ENCODE data around the gene ARID3A. TPM values are rescaled to one million over a fixed set of nuclear protein-coding genes. Genes with fewer than 3 reads are reported as not detected.

The ARID3A gene
- total and polyA plus RNA-seq, 2 donors (not counting 3 experiments of a cell fraction or from before 2014, with no cell fraction given) = 5.4 to 13.2 TPM

- H3K36me3 ChIP-seq (ENCODE audit: control insufficient read depth in 2 of 2, extremely low read depth in 1 of 2, insufficient read depth in 2 of 2, low read length in 2 of 2) = peaks cover 5 to 21% of the 10 kb centered on the region in 2 experiments
- no peaks in the 10 kb centered on the region for H3K27me3 ChIP-seq (ENCODE audit: control insufficient read depth in 2 of 2, insufficient read depth in 2 of 2, low read length in 2 of 2)
- H3K27ac ChIP-seq (ENCODE audit: insufficient read depth, low read depth, low read length) = no peak overlapping the region
- ChIA-PET CTCF (no interaction called here), POLR2A (no interaction called here)
- no peak overlapping the region for H3K4me2 ChIP-seq (ENCODE audit: insufficient read depth, low read length)
- H3K9ac ChIP-seq (replicated peaks; ENCODE audit: extremely low read depth, insufficient read depth, low read length) = no peak overlapping the region
- no peak overlapping the region for H2AFZ ChIP-seq (ENCODE audit: low read depth, low read length)
- TF ChIP-seq JUN (IDR thresholded peaks at IDR 0.05; ENCODE audit: borderline replicate concordance, insufficient read depth, insufficient read length, low read depth) (no peak), MYC (IDR thresholded peaks at IDR 0.05; ENCODE audit: low read depth, low read length) (no peak), MAX (IDR thresholded peaks at IDR 0.05; ENCODE audit: insufficient read depth, insufficient read length) (no peak), CTCF (IDR thresholded peaks at IDR 0.05; ENCODE audit: extremely low read depth in 1 of 2, insufficient read depth in 1 of 2, low read depth in 1 of 2, low read length in 2 of 2) (no peak), POLR2AphosphoS5 (IDR thresholded peaks at IDR 0.05; ENCODE audit: insufficient read depth, low read depth, low read length) (no peak), GATA2 (IDR thresholded peaks at IDR 0.05; ENCODE audit: insufficient read depth, insufficient read length, low read depth, low read length) (no peak), FOS (IDR thresholded peaks at IDR 0.05; ENCODE audit: borderline replicate concordance, insufficient read depth, low read length) (no peak), POLR2A (IDR thresholded peaks at IDR 0.05; ENCODE audit: low read depth, low read length) (no peak), EZH2 (IDR thresholded peaks at IDR 0.05; ENCODE audit: borderline replicate concordance, low read depth, low read length, severe bottlenecking) (no peak)
- H3K4me1 ChIP-seq (ENCODE audit: control insufficient read depth, extremely low read depth, insufficient read depth, low read length) = no peaks in the 10 kb centered on the region
- H3K9me1 ChIP-seq (replicated peaks; ENCODE audit: control insufficient read depth, extremely low read depth, insufficient read depth, low read length) = no peaks in the 10 kb centered on the region
- no peaks in the 10 kb centered on the region for H4K20me1 ChIP-seq (replicated peaks; ENCODE audit: control insufficient read depth, extremely low read depth, insufficient read depth, low read length)
- dilution Hi-C loops (cut with MboI; ENCODE audit: extremely low pct_ligation_motif_present, low sequenced_read_pairs) = no loop called here
- BruUV-seq (replicated peaks) = TSS peak; percentile 66
- intact Hi-C loops (cut with micrococcal nuclease) = no loop called here
- H3K9me3 ChIP-seq (replicated peaks; ENCODE audit: control insufficient read depth, insufficient read depth, low read length) = no peaks in the 10 kb centered on the region
- H3K79me2 ChIP-seq (ENCODE audit: control insufficient read depth, insufficient read depth, low read length) = peaks cover 12% of the 10 kb centered on the region
- no peak for DNase-seq (ENCODE audit: low read depth, low spot score)
- H3K4me3 ChIP-seq (replicated peaks in 1 of 3; ENCODE audit: insufficient read depth in 1 of 3, low read depth in 1 of 3, low read length in 3 of 3) = no peak overlapping the region
- FAIRE-seq = no peak
These were observed 83.5 kb downstream of the ARID3A start for GRCh38 chr19:1009041-1009980.
